ENCODE measurements around the gene NKIRAS2.

The NKIRAS2 gene

DNA sequence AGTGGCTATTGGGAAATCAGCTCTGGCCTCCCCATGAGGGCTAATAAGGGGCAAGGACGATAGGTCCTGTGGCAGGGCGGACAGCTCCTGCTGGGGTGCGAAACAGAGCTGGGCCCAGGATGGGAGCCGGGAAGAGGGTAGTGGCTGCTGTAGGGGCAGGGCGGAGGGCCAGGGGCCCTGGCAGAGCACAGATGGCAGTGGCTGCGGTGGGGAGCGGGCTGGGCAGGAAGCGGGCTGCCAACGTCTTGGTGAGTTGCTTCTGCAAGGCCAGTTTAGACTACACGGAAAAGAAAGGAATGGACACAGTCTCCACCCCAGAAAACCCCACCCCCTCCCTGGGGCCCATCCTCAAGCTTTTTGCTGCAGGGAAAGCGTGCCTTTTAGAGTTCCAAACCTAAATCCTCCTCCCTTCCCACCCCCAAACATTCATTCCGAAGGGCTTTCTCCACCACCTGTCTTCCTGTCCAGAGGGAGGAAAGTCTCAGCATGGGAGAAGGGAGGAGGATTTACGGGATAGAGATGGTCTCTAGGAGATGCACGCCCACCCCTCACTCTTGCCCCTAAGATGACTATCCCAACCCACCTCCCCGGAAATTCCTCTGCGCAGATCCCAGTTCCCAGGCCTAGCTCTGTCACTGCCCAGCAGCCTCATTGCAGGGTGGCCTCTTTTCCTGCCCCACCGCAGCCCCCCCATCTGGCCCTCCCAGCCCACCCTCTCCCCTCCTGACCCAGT lies 7.1 kb downstream of the NKIRAS2 start:
- DNase-seq (ENCODE audit: low read depth), result no peak

GRCh38 chr17:42027590-42027889 lies 7.7 kb downstream of the NKIRAS2 start:
- no peak for DNase-seq (ENCODE audit: low read depth)

GRCh38 chr17:42027961-42028790 lies 8.3 kb downstream of the NKIRAS2 start:
- no peak for DNase-seq (ENCODE audit: low read depth)

GRCh38 chr17:42028791-42029127 lies 8.9 kb downstream of the NKIRAS2 start:
- DNase-seq (ENCODE audit: low read depth), result no peak

- no peak for DNase-seq (ENCODE audit: low read depth)
Measured at GRCh38 chr17:42031584-42031983, 11.7 kb downstream of the NKIRAS2 start.

DNA sequence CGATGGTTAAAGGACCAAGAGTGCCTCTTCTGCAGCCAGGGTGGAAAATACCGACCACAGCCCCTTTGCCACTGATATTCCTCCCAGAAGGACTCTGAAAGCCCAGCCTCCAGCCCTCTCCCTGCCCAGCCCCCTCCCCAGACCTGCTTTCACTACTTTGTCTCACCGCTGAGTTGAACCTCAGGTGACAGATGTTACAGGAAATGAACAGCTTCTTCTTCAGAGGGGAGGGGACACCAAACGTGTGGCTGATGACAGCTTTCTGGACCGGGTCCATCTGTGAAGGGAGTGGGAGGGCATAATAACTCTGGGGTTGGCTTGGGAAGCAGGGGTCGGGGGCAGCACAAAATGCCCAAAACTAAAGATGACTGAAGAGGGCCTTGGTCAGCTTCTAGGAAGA lies 14.2 kb downstream of the NKIRAS2 start:
- DNase-seq (ENCODE audit: low read depth), result no peak

DNA sequence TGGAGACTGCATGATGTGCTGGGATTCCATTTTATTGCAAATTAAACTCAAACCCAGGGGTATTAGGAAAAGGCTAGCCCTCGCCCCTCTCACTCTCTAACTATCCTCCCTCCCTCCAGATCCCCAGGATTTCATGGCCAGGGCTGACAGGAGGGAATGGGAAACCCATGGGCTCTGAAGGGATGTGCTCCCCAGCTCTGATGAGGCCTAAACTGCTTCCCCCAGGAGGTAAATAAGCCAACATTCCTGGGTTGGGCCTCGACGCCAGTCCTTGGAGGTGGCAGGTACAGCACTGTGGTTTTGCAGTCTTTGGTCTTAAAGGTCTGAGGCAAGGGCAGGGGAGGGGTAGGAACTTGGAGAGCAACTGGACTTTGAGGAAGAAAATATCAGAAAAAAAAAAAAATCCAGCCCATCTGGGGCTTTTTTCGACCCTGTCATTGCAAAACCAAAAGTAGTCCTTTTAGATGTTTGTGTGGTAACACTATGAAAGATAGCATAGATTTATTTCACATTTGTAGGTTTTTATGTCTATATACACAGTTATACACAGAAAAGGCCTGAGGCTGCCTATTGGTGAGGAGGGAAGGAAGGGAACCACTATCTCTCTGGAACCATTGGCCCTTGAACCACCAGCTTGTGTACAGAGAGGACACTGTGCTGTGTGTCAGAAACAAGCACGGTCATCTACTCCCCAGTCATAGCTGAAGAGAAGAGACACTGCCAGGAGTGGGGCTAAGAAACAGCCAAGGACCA lies 18.5 kb downstream of the NKIRAS2 start:
- no peak for DNase-seq (ENCODE audit: low read depth)

DNA sequence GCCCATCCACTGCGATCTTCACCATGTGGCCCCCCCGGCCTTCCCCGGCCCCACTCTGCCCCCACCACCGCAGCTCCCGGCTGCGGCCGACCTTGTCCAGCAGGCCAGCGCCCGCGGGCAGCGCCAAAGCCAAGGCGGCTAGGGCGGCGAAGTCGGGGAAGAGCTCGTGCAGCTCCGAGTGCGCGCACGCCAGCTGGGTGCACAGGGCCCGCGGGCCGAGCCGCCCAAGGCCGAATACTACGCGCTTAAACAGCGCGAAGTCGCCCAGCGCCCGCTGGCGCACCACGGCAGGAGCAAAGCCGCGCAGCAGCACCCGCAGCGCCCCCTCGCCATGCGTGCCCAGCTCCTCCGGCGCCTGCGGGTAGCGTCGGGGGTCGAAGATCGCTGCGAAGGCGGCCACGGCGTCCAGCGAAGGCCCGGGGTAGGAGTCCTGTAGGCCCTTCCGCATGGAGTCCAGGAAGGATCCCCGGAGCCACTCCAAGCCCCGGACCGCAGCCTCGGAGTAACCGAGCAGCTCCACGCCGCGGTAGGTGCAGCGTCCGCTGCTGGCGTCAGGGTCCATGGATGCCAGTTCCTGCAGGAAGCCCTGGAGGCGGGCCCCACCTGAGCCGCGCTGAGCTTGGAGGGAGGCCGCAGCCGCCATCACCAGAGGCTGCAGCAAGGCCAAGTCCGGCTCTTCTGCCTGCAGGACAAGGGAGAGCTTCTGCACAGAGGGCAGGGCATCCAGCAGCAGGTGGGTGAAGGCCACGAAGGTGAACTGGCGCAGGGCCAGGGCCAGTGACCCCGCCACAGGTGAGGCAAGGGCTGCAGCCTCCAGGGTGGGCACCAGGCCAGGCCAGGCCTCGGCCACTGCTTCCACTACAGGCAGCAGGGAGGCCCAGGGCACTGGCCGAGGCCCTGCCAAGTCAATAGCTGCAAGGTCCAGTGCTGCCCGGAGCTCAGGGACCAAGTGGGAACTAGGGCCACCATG lies 20.2 kb downstream of the NKIRAS2 start:
- no peak for DNase-seq (ENCODE audit: low read depth)

DNA sequence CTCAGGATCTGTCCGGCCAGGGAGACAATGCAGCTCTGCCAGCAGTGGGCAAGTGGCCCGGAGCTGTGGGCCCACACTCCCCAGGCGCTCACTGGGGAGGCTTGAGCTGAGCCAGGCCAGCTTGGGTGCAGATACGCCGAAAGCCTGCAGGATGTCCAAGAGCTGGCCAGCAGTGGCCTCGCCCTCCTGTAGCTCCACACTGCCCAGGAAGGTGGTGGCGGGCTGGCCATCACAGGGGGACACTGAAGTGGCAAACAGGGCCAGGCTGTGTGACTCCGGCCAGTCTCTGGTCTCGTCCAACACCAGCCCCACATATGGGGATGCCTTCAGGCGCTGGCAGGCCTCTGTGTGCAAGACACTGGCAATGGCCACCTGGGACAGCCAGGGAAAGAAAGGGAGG lies 20.9 kb downstream of the NKIRAS2 start:
- no peak for DNase-seq (ENCODE audit: low read depth)

DNA sequence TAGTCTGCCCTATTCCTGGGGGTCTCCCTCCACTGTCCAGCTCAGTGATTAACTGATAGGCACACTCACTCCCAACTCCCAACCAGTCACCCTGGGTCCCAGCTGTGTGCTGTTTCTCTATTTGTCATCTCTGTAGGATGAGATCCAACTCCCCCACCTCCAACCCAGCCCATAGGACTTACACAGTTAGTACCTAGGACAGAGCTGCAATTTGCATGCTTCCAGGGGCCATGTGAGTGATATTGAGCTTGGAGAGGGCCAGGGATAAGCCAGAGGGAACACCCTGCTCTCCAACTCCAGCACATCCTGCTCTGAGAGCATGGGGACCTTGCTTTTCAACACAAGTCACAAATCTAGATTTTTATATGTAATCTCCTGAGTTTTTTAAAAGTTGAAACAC lies 21.7 kb downstream of the NKIRAS2 start:
- DNase-seq (ENCODE audit: low read depth), result no peak

DNA sequence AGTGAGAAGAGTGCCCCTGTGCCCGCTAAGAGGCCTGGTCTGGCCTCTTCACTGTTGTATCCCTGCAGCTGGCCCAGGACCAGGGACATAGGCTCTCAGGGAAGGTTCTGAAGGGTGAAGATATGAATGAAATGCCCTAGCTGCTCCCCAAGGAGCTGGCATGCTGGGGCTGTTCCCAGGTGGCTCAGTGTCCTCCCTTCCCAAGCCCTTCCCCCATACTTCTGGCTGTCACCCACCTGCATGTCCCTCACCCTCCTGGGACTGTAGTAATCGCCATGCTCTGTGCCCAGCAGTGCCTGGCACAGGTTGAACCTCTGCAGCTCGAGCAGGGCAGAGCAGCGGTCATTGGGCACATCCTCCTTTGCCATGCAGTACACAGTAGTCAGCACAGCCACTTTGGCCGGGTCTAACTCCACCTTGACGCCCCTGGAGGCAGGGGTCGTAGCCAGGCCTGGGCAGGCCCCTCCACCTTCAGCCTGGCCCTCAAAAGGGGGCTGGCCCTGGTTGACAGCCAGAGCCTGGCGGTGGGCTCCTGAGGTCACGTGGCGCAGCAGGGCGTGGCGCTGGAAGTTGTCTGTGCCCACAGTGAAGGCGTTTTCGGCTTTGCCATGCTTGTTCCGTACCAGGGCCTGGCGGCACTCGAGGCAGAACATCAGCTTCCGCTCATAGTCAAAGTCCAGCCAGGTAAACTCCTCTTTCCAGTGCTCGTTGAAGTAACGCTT lies 22.9 kb downstream of the NKIRAS2 start:
- no peak for DNase-seq (ENCODE audit: low read depth)

- DNase-seq (ENCODE audit: low read depth), result no peak
Measured at GRCh38 chr17:42045719-42046118, 25.8 kb downstream of the NKIRAS2 start.

- DNase-seq (ENCODE audit: low read depth), result no peak
Measured at GRCh38 chr17:42047343-42047742, 27.5 kb downstream of the NKIRAS2 start.

DNA sequence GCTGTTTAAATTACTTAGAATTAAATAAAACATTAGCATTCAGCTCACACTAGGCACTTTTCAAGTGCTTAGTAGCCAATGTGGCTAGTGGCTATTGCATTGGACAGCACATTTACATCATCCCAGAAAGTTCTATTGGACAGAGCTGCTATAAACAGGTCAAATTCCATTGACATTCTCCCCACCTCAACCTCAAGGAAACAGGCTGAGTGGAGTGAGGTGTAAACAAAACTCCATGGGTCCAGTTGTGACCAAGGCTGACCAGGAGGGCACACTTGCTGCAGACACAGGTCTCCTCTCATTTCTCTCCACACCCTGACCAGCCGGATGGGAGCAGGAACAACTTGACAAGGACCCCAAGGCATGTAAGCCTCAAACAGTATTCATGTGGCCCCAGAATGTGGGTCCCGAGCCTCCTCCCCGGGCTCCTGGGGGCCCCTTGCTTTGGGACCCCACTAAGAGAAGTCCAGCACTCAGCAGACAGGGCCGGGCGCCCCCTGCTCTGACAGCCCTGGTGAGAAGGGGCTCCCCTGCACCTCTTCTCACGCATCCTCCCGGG lies 30.0 kb downstream of the NKIRAS2 start:
- DNase-seq (ENCODE audit: low read depth), result no peak

DNA sequence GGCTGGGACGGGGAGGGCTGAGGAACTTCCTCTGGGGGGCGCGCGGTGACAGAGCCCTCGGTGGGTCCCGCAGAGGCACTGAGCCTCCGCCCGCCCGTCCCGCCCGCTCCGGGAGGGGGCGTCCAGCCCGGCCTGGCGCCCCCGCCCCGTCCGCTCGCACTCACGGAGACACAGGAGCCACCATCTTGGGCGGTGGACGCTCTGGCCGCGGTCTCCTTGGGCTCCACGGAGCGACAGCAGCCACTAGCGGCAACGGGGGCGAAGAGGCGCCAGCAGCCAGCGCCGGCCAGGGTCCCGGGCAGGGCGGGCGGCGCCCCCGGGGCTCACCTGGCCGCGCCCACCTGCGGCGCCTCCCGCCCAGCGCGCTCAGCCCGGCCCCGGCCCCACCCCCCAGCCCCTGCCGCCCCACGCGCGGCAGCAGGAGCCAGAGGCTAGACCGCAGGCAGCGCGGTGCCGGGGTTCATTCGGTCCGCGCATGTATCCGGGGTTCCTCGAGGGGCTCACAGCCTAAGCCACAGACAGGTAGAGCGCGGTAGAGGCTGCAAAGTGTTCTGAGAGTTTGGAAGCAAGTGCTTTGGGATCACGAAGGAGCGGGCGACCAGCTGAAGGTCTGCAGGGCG lies 30.6 kb downstream of the NKIRAS2 start, which contains the start of gene C17orf113:
Gene C17orf113, minus strand, starts transcription at position 209 of the 620 bp plus-strand sequence. CDS start 7,225 bp downstream, outside the sequence.
- no peak for DNase-seq (ENCODE audit: low read depth)

GRCh38 chr17:42051013-42051400 lies 31.1 kb downstream of the NKIRAS2 start:
- DNase-seq (ENCODE audit: low read depth), result no peak

- DNase-seq (ENCODE audit: low read depth), result no peak
Measured at GRCh38 chr17:42051645-42052044, 31.8 kb downstream of the NKIRAS2 start.

- no peak for DNase-seq (ENCODE audit: low read depth)
Measured at GRCh38 chr17:42052346-42052877, 32.5 kb downstream of the NKIRAS2 start.

DNA sequence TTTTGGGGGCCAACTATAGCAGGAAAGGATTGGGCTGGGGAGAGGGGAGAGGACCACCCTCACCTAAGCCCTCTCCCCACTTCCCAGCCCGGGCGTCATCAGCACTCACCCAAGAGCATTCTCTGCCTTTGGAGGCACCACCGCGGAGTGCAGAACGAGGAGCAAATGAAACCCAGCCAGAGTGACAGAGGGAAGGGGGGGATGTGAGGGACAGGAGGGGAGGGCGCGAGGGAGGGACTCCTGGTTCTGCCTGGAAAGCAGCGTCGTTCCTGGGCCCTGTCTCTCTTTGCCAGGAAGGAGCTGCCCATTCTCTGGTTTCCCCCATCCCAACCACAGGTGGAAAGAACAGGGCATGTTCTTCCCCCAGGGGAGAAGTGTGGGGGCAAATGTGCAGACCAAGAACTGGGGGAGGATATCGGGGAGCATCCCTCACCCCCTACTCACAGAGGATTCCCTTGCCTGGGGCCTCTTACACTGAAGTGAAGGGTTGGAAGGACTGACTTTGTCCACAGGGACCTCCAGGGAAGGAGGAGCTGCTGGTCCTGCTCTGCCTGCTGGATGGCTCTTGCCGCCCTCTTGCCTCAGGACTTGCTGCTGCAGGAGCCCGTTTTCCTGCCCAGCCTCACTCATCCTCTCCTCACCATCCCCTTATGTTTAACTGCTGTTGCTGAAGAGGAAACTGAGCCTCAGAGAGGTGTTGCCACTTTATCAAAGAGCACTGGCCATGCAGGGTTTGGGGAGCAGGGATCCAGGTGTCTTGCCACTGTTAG lies 34.0 kb downstream of the NKIRAS2 start:
- no peak for DNase-seq (ENCODE audit: low read depth)
